Activated naive CD8-positive, alpha-beta T cell treated with anti-CD3 and anti-CD28 coated beads, Interleukin-2, amount 10 ng/mL, durations not matched to agents 7 days and 5 days (primary cell): ENCODE measurements around the gene RAPH1. TPM values are rescaled to one million over a fixed set of nuclear protein-coding genes. Genes with fewer than 3 reads are reported as not detected.
"Not testable (repeated sequence)": the region's sequence is repeated elsewhere in the genome, so short reads cannot be mapped to it uniquely, and the experiment has no call there.

ENCODE experiments used
- ATAC-seq: fragments of 150-1000 bp; cut with Tn5 transposase; one replicate; pipeline ENCODE4 v1.10.0; 2021; ENCODE audit warnings: low read depth, moderate library complexity
- POLR2A ChIA-PET: fragments of 350-600 bp; sonication (Branson Sonifier 250); formaldehyde crosslinking; loops from one replicate; lab custom pipeline; 2021; ENCODE audit warnings: antibody characterized with exemption; lab: Charles Lee
- DNase-seq: peaks from one replicate; pipeline ENCODE4 v3.0.0; 2021
- H3K27ac Mint-ChIP-seq: one replicate; pipeline ENCODE4 v1.8.0; 2022; ENCODE audit warnings: mild to moderate bottlenecking, mixed read lengths
- H3K27me3 Mint-ChIP-seq: one replicate; pipeline ENCODE4 v1.8.0; 2022; ENCODE audit warnings: mild to moderate bottlenecking, moderate library complexity, mixed read lengths
- H3K36me3 Mint-ChIP-seq: one replicate; pipeline ENCODE4 v1.8.0; 2021; ENCODE audit warnings: mild to moderate bottlenecking, mixed read lengths
- H3K4me1 Mint-ChIP-seq: one replicate; pipeline ENCODE4 v1.8.0; 2021; ENCODE audit warnings: mixed read lengths
- H3K4me3 Mint-ChIP-seq: one replicate; pipeline ENCODE4 v1.8.0; 2022; ENCODE audit warnings: mild to moderate bottlenecking, moderate library complexity, mixed read lengths
- H3K9me3 Mint-ChIP-seq: one replicate; pipeline ENCODE4 v1.8.0; 2021; ENCODE audit warnings: mixed read lengths
- total RNA-seq, 2 experiments: library from RNA; stranded (reverse); gene quantifications; one replicate each; pipeline ENCODE4 v1.2.3, GENCODE V29; 2021

Gene RAPH1
- total RNA-seq, 2 experiments from 2014 or later: 0.58 to 0.74 TPM

DNA sequence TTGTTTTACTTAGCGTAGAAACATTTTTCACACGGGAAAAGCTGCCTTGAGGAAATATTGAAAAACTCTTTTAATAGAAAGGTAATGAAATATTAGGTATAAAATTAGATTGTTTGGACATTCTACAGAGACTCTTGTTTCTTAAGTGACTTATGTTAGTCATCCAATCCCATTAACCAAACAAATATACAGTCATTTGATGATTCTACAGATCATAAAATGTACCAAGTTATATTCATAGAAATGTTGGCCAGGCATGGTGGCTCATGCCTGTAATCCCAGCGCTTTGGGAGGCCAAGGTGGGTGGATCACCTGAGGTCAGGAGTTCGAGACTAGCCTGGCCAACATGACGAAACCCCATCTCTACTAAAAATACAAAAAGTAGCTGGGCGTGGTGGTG lies 146.9 kb downstream of the RAPH1 start:
- POLR2A ChIA-PET, H3K27me3 Mint-ChIP-seq, H3K4me3 Mint-ChIP-seq, ATAC-seq, H3K9me3 Mint-ChIP-seq, H3K27ac Mint-ChIP-seq, H3K36me3 Mint-ChIP-seq, H3K4me1 Mint-ChIP-seq, DNase-seq: not testable (repeated sequence)

DNA sequence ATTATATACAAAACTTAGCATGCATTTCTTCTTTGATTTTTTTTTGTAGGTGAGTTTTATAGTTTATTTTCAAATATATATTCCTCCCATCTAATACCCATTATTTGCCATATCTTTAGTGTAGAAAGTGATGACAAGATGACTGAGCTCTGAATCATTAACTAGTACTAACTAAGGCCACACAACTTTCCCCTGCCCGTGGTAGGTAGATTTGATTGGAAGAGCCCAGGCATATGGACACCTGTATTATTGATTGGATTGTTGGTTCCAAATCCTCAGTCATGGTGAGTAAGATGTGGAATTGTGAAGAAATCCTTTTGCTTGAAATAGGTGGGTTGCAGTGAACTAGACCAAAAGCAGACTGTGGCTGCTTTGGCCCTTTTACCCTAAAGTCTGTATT lies 152.1 kb downstream of the RAPH1 start:
- POLR2A ChIA-PET: no interaction called here
- H3K4me3 Mint-ChIP-seq: no peak overlapping the region
- peaks cover 1% of the 10 kb centered on the region for H3K4me1 Mint-ChIP-seq
- H3K36me3 Mint-ChIP-seq: peaks cover 3% of the 10 kb centered on the region
- H3K27me3 Mint-ChIP-seq: no peaks in the 10 kb centered on the region
- DNase-seq: no peak
- H3K27ac Mint-ChIP-seq: no peak overlapping the region
- no peak for ATAC-seq
- H3K9me3 Mint-ChIP-seq: no peaks in the 10 kb centered on the region

DNA sequence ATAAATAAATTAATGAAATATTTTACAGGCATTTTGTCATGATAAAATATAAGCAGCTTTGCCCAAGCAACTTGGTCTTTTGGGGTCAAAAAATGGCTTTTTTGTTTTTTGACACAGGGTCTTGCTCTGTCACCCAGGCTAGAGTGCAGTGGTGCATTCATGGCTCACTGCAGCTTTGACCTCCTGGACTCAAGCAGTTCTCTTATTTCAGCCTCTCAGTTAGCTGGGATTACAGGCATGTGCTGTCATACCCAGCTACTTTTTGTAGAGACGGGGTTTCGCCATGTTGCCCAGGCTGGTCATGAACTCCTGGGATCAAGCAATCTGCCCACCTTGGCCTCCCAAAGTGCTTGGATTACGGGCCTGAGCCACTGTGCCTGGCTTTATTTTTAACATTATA lies 155.9 kb downstream of the RAPH1 start:
- DNase-seq (no peak), ATAC-seq (no peak)
- POLR2A ChIA-PET: no interaction called here
- peaks cover 3% of the 10 kb centered on the region for H3K4me1 Mint-ChIP-seq
- H3K4me3 Mint-ChIP-seq: no peak overlapping the region
- no peaks in the 10 kb centered on the region for H3K27me3 Mint-ChIP-seq
- peaks cover 5% of the 10 kb centered on the region for H3K36me3 Mint-ChIP-seq
- H3K27ac Mint-ChIP-seq: no peak overlapping the region
- H3K9me3 Mint-ChIP-seq: no peaks in the 10 kb centered on the region

- Mint-ChIP-seq H3K4me3 (no peak overlapping the region), H3K27ac (no peak overlapping the region), H3K4me1 (peaks cover 3% of the 10 kb centered on the region), H3K36me3 (peaks cover 5% of the 10 kb centered on the region), H3K27me3 (no peaks in the 10 kb centered on the region), H3K9me3 (no peaks in the 10 kb centered on the region)
- DNase-seq (no peak), ATAC-seq (no peak)
- POLR2A ChIA-PET: no interaction called here
Observed at GRCh38 chr2:203376173-203376572, 158.9 kb downstream of the RAPH1 start.

DNA sequence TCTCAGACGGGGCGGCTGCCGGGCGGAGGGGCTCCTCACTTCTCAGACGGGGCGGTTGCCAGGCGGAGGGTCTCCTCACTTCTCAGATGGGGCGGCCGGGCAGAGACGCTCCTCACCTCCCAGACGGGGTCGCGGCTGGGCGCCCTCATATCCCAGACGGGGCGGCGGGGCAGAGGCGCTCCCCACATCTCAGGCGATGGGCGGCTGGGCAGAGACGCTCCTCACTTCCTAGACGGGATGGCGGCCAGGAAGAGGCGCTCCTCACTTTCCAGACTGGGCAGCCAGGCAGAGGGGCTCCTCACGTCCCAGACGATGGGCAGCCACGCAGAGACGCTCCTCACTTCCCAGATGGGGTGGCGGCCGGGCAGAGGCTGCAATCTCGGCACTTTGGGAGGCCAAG lies 162.4 kb downstream of the RAPH1 start:
- POLR2A ChIA-PET, H3K4me1 Mint-ChIP-seq, H3K9me3 Mint-ChIP-seq, H3K27ac Mint-ChIP-seq, DNase-seq, ATAC-seq, H3K4me3 Mint-ChIP-seq, H3K27me3 Mint-ChIP-seq: not testable (repeated sequence)
- peaks cover 14% of the 10 kb centered on the region for H3K36me3 Mint-ChIP-seq

GRCh38 chr2:203366639-203367466 lies 168.2 kb downstream of the RAPH1 start:
- POLR2A ChIA-PET: no interaction called here
- peaks cover 2% of the 10 kb centered on the region for H3K9me3 Mint-ChIP-seq
- peaks cover 13% of the 10 kb centered on the region for H3K36me3 Mint-ChIP-seq

DNA sequence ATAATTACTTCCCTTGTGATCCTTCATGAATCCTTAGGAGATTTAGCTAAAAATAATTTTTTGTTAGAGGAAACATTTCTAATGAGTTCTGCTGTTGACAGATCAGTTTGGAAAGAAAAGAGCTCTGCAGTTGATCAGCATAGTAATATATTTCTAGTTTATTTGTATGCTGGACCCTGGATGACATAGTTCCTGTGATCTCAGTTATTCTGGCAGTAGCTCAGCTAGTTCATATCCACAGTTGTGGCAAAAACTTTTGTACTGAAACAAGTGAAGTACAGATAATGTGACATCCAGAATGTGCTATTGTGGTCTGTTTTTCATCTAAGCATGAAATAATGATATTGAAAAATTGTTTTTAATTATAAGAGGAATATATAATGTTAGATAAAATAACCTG lies 173.2 kb downstream of the RAPH1 start:
- H3K27ac Mint-ChIP-seq: no peak overlapping the region
- H3K36me3 Mint-ChIP-seq: peaks cover 9% of the 10 kb centered on the region
- POLR2A ChIA-PET: no interaction called here
- no peaks in the 10 kb centered on the region for H3K27me3 Mint-ChIP-seq
- H3K4me3 Mint-ChIP-seq: no peak overlapping the region
- no peak for DNase-seq
- ATAC-seq: no peak
- H3K9me3 Mint-ChIP-seq: no peaks in the 10 kb centered on the region
- peaks cover 5% of the 10 kb centered on the region for H3K4me1 Mint-ChIP-seq

More at GRCh38 chr2:203366639-203367466, 168.2 kb downstream of the RAPH1 start:
- H3K27ac Mint-ChIP-seq: no peak overlapping the region
- ATAC-seq (no peak), DNase-seq (no peak)
- H3K27me3 Mint-ChIP-seq: no peaks in the 10 kb centered on the region
- H3K4me3 Mint-ChIP-seq: no peak overlapping the region
- peaks cover 2% of the 10 kb centered on the region for H3K4me1 Mint-ChIP-seq

DNA sequence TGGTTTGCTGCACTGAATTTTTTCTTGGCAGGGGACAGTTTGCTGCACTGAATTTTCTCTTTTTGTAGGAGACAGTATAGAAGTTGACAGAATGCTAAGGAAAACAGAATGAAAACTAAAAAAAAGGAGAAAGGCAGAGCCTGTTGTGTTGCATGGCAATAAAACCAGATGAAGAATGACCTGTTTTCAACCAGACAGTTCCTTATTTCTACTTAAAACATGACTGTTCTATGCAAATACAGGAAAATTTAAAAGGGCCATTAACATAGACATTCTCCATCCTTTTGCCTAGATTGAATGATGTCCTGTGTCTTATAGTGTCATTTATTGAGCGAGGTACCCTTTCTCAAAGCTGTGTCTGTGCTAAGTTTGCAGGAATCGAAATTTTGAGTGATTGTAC lies 173.6 kb downstream of the RAPH1 start:
- Mint-ChIP-seq H3K27me3 (no peaks in the 10 kb centered on the region), H3K9me3 (no peaks in the 10 kb centered on the region), H3K4me3 (no peak overlapping the region), H3K36me3 (peaks cover 9% of the 10 kb centered on the region), H3K27ac (no peak overlapping the region), H3K4me1 (peaks cover 5% of the 10 kb centered on the region)
- no peak for ATAC-seq
- DNase-seq: no peak
- POLR2A ChIA-PET: no interaction called here

DNA sequence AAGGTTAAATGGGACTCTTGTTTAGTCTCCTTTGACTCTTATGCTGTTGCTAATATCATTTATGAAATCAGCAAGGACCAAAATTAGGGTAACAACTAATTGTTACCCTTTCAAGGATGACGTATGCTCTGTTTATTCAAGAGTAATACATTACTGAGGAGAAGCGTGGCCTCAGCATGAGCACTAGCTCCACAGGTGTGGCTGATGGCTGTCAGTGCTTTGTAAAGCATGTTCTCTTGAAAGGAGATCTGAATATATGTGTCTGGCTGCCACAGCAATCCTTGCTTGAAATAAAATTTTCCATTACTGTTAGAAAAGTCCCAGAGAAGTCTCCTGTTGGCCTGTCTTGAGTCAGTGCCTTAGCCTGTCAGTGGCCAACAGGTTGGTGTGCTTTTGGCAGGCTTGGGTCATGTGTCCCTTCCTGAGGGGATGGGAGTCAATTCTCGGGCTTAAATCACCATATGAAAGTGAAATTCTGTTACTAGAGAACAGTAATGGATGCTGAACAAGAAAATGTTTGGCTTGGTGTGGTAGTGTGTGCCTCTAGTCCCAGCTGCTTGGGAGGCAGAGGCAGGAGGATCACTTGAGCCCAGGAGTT lies 174.2 kb downstream of the RAPH1 start:
- peaks cover 5% of the 10 kb centered on the region for H3K4me1 Mint-ChIP-seq
- H3K27me3 Mint-ChIP-seq: no peaks in the 10 kb centered on the region
- POLR2A ChIA-PET: no interaction called here
- H3K4me3 Mint-ChIP-seq: no peak overlapping the region
- no peak for DNase-seq
- ATAC-seq: no peak
- H3K36me3 Mint-ChIP-seq: peaks cover 9% of the 10 kb centered on the region
- H3K9me3 Mint-ChIP-seq: no peaks in the 10 kb centered on the region
- H3K27ac Mint-ChIP-seq: no peak overlapping the region

GRCh38 chr2:203359450-203359849 lies 175.7 kb downstream of the RAPH1 start:
- Mint-ChIP-seq H3K4me1 (peaks cover 5% of the 10 kb centered on the region), H3K9me3 (no peaks in the 10 kb centered on the region), H3K4me3 (no peak overlapping the region), H3K27me3 (no peaks in the 10 kb centered on the region), H3K27ac (no peak overlapping the region), H3K36me3 (peaks cover 9% of the 10 kb centered on the region)
- DNase-seq (no peak), ATAC-seq (no peak)
- POLR2A ChIA-PET: no interaction called here

DNA sequence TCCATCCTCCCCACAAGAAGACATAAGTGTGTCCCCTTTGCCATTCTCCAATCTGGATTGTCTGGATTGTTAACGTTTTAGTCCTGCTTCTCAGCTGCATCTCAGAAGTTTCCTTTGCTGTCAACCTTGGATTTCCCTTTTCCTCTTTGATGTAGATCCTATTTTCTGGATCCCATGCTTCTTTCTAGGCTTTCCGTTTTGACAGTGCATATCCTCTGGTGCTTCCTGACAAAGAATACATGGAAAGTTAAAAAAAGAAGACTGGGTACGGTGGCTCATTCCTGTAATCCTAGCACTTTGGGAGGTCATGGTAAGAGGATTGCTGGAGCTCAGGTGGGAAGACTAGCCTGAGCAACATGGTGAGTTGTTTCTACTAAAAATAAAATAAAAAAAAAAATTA lies 180.1 kb downstream of the RAPH1 start:
- no peak overlapping the region for H3K27ac Mint-ChIP-seq
- no peak for ATAC-seq
- POLR2A ChIA-PET: no interaction called here
- no peaks in the 10 kb centered on the region for H3K9me3 Mint-ChIP-seq
- no peak for DNase-seq
- H3K4me3 Mint-ChIP-seq: no peak overlapping the region
- H3K36me3 Mint-ChIP-seq: peaks cover 7% of the 10 kb centered on the region
- H3K27me3 Mint-ChIP-seq: no peaks in the 10 kb centered on the region
- H3K4me1 Mint-ChIP-seq: no peaks in the 10 kb centered on the region

GRCh38 chr2:203352604-203353255 lies 182.4 kb downstream of the RAPH1 start:
- H3K27ac Mint-ChIP-seq: no peak overlapping the region
- H3K4me1 Mint-ChIP-seq: no peaks in the 10 kb centered on the region
- H3K36me3 Mint-ChIP-seq: peaks cover under 1% of the 10 kb centered on the region
- ATAC-seq: no peak
- no peaks in the 10 kb centered on the region for H3K9me3 Mint-ChIP-seq
- no peaks in the 10 kb centered on the region for H3K27me3 Mint-ChIP-seq
- no peak for DNase-seq
- no peak overlapping the region for H3K4me3 Mint-ChIP-seq
- POLR2A ChIA-PET: no interaction called here

DNA sequence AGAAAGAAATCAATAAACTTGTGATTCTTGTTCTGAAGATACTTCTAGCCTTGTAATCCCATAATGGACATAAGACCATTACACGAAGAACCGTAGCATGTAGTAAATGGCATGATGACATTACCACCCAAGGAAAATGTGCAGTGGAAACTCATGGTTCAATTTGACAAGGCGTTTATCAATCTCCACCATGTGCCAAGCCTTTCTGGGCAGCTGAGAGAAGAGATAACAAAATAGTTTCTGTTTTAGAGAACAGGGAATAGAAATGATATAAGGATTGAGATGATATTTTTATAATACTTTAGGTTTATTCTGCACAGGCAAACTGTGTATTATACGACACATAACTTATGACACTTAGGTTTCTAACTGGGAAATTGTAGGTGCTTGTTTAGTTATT lies 187.7 kb downstream of the RAPH1 start:
- POLR2A ChIA-PET: no interaction called here
- no peaks in the 10 kb centered on the region for H3K4me1 Mint-ChIP-seq
- DNase-seq: no peak
- H3K27me3 Mint-ChIP-seq: no peaks in the 10 kb centered on the region
- H3K4me3 Mint-ChIP-seq: no peak overlapping the region
- H3K36me3 Mint-ChIP-seq: peaks cover 19% of the 10 kb centered on the region
- H3K9me3 Mint-ChIP-seq: no peaks in the 10 kb centered on the region
- no peak overlapping the region for H3K27ac Mint-ChIP-seq
- no peak for ATAC-seq

- H3K36me3 Mint-ChIP-seq: peaks cover 21% of the 10 kb centered on the region
- DNase-seq: no peak
Observed at GRCh38 chr2:203346612-203347011, 188.5 kb downstream of the RAPH1 start.

More at GRCh38 chr2:203346612-203347011, 188.5 kb downstream of the RAPH1 start:
- Mint-ChIP-seq H3K4me3 (no peak overlapping the region), H3K27me3 (no peaks in the 10 kb centered on the region), H3K27ac (no peak overlapping the region), H3K9me3 (no peaks in the 10 kb centered on the region), H3K4me1 (no peaks in the 10 kb centered on the region)
- POLR2A ChIA-PET: no interaction called here
- ATAC-seq: no peak
